ENCODE data around the gene ARHGAP26.

- TF ChIP-seq CTCF (IDR thresholded peaks at IDR 0.05) (no peak), POLR2A (IDR thresholded peaks at IDR 0.05) (no peak)
Measured at GRCh38 chr5:143245929-143246561, 475.9 kb downstream of the ARHGAP26 start.
